Activated gamma-delta T cell treated with anti-CD3 and anti-CD28 coated beads, Interleukin-2, amount 50 U/mL, for 16 hours (primary cell): ENCODE results near the gene PIK3C3.
"Not testable (repeated sequence)": the region's sequence is repeated elsewhere in the genome, so short reads cannot be mapped to it uniquely, and the experiment has no call there.

Source experiments
- DNase-seq: peaks from one replicate; pipeline ENCODE4 v3.0.0-alpha.2; 2020; ENCODE audit warnings: low read depth

PIK3C3 gene

GRCh38 chr18:41965634-41966255 lies 10.7 kb downstream of the PIK3C3 start:
- no peak for DNase-seq

GRCh38 chr18:41966943-41967342 lies 11.9 kb downstream of the PIK3C3 start:
- no peak for DNase-seq

- DNase-seq: no peak
Observed at GRCh38 chr18:41967680-41968079, 12.6 kb downstream of the PIK3C3 start.

GRCh38 chr18:41969881-41970280 lies 14.8 kb downstream of the PIK3C3 start:
- DNase-seq: no peak

GRCh38 chr18:41972067-41972925 lies 17.3 kb downstream of the PIK3C3 start:
- no peak for DNase-seq

GRCh38 chr18:41973983-41974382 lies 18.9 kb downstream of the PIK3C3 start:
- no peak for DNase-seq

GRCh38 chr18:41974796-41975201 lies 19.8 kb downstream of the PIK3C3 start:
- no peak for DNase-seq

GRCh38 chr18:41975284-41975683 lies 20.2 kb downstream of the PIK3C3 start:
- no peak for DNase-seq

- no peak for DNase-seq
Observed at GRCh38 chr18:41977233-41977632, 22.2 kb downstream of the PIK3C3 start.

GRCh38 chr18:41982942-41983660 lies 28.1 kb downstream of the PIK3C3 start:
- no peak for DNase-seq

- DNase-seq: no peak
Observed at GRCh38 chr18:41985914-41986313, 30.9 kb downstream of the PIK3C3 start.

GRCh38 chr18:41989508-41989907 lies 34.5 kb downstream of the PIK3C3 start:
- no peak for DNase-seq

GRCh38 chr18:41992066-41992465 lies 37.0 kb downstream of the PIK3C3 start:
- no peak for DNase-seq

- no peak for DNase-seq
Observed at GRCh38 chr18:41992703-41993102, 37.7 kb downstream of the PIK3C3 start.

- DNase-seq: no peak
Observed at GRCh38 chr18:41993151-41993550, 38.1 kb downstream of the PIK3C3 start.

- no peak for DNase-seq
Observed at GRCh38 chr18:41996020-41996419, 41.0 kb downstream of the PIK3C3 start.

- no peak for DNase-seq
Observed at GRCh38 chr18:41999751-42000150, 44.7 kb downstream of the PIK3C3 start.

GRCh38 chr18:42001801-42002200 lies 46.8 kb downstream of the PIK3C3 start:
- no peak for DNase-seq

- DNase-seq: no peak
Observed at GRCh38 chr18:42004653-42005052, 49.6 kb downstream of the PIK3C3 start.

- DNase-seq: no peak
Observed at GRCh38 chr18:42005782-42006181, 50.7 kb downstream of the PIK3C3 start.

GRCh38 chr18:42009457-42009856 lies 54.4 kb downstream of the PIK3C3 start:
- DNase-seq: not testable (repeated sequence)

GRCh38 chr18:42011053-42011452 lies 56.0 kb downstream of the PIK3C3 start:
- no peak for DNase-seq

GRCh38 chr18:42018831-42019230 lies 63.8 kb downstream of the PIK3C3 start:
- DNase-seq: no peak
